NB4 (cell line): ENCODE measurements around the gene BCL2L1.

Experiments used
- DNase-seq: peaks from one replicate; pipeline ENCODE4 v3.0.0; 2010; ENCODE audit warnings: low read depth
- H3K4me3 ChIP-seq: one replicate; pipeline ENCODE4 v1.5.1; 2011; ENCODE audit warnings: mild to moderate bottlenecking, low read depth, low read length, moderate library complexity
- MYC ChIP-seq: IDR thresholded peaks from 2 replicates; pipeline ENCODE4 v1.6.1; 2011; ENCODE audit warnings: low read depth, low read length
- POLR2A ChIP-seq: IDR thresholded peaks from 2 replicates; pipeline ENCODE4 v1.6.1; 2011; ENCODE audit warnings: mild to moderate bottlenecking; ENCODE audit not compliant: insufficient read length; ENCODE audit errors: extremely low read depth
- TF ChIP-seq, protein P1 (sequence below): IDR thresholded peaks from 2 replicates; pipeline ENCODE4 v1.6.1; 2011; ENCODE audit warnings: low read depth, low read length
- TF ChIP-seq, protein P2 (sequence below): IDR thresholded peaks from one replicate; pipeline ENCODE4 v1.5.1; 2012; ENCODE audit warnings: low read depth, low read length

Gene BCL2L1

GRCh38 chr20:31723069-31723318 is 326 bp upstream of the BCL2L1 start:
- TF ChIP-seq, protein P1, sequence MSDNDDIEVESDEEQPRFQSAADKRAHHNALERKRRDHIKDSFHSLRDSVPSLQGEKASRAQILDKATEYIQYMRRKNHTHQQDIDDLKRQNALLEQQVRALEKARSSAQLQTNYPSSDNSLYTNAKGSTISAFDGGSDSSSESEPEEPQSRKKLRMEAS = no peak
- TF ChIP-seq MYC = no peak
- TF ChIP-seq, protein P2, sequence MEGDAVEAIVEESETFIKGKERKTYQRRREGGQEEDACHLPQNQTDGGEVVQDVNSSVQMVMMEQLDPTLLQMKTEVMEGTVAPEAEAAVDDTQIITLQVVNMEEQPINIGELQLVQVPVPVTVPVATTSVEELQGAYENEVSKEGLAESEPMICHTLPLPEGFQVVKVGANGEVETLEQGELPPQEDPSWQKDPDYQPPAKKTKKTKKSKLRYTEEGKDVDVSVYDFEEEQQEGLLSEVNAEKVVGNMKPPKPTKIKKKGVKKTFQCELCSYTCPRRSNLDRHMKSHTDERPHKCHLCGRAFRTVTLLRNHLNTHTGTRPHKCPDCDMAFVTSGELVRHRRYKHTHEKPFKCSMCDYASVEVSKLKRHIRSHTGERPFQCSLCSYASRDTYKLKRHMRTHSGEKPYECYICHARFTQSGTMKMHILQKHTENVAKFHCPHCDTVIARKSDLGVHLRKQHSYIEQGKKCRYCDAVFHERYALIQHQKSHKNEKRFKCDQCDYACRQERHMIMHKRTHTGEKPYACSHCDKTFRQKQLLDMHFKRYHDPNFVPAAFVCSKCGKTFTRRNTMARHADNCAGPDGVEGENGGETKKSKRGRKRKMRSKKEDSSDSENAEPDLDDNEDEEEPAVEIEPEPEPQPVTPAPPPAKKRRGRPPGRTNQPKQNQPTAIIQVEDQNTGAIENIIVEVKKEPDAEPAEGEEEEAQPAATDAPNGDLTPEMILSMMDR = no peak
- peak overlapping the region; percentile 67 for H3K4me3 ChIP-seq
- DNase-seq = no peak

DNA sequence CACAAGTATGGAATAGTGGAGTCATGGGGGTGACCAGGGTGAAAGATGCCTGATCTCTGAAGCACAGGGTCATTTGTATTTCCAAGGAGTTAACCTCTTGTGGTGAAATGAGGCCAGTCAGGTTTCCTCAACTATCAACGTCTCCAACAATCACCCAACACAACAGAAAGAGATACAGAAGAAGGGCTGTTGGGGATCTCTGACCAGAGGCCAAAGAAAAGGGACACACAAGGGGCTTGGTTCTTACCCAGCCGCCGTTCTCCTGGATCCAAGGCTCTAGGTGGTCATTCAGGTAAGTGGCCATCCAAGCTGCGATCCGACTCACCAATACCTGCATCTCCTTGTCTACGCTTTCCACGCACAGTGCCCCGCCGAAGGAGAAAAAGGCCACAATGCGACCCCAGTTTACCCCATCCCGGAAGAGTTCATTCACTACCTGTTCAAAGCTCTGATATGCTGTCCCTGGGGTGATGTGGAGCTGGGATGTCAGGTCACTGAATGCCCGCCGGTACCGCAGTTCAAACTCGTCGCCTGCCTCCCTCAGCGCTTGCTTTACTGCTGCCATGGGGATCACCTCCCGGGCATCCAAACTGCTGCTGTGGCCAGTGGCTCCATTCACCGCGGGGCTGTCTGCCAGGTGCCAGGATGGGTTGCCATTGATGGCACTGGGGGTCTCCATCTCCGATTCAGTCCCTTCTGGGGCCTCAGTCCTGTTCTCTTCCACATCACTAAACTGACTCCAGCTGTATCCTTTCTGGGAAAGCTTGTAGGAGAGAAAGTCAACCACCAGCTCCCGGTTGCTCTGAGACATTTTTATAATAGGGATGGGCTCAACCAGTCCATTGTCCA is 1.0 kb downstream of the BCL2L1 start:
- no peak for DNase-seq
- TF ChIP-seq POLR2A = no peak
- TF ChIP-seq, protein P2 = no peak
- TF ChIP-seq, protein P1 = no peak
- no peak for TF ChIP-seq MYC
- H3K4me3 ChIP-seq = no peak overlapping the region

DNA sequence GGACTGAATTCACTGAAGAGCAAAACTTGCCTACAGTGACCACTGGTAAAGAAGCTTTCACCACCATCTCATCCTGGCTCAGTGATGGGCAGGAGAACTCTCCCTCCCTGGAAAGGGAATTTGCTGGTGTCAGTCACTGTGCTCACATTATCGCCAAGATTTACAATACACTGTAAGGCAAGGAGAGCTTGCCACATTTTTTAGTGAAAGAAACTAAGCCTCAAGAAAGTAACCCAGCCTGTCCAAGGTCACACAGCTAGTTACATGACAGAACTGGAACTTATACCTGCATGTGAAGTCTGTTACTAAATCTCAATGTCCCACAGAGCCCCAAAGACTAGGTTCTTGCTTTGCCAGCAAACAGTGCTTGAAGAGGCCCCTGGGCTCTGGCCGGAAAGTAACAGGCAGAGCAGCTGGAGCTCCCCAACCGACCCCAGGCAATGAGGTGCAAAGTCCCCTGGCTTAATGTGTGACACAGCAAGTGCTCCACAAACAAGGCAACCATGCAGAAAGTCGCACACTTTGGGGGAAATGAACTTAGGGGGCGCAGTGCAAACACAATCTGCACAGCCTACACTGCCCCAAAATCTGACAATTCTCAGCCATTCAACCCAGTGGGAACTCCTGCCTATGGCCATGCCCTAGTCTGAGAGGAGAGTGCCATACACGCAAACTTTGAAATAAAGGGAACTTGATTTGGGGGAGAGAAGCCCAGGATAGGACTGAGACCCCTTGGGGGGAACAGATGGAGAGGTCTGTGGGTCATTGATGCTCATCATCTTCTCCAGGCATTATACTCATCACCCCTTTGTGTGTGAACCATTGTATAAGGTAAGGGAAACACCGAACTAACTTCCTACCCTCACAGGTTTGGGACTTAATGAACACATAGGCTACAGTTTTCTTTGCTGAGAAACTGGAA is 1.9 kb downstream of the BCL2L1 start:
- no peak overlapping the region for H3K4me3 ChIP-seq
- TF ChIP-seq POLR2A (no peak), MYC (no peak)
- TF ChIP-seq, protein P1 = no peak
- TF ChIP-seq, protein P2 = no peak
- no peak for DNase-seq

GRCh38 chr20:31719644-31720485 is 2.8 kb downstream of the BCL2L1 start:
- H3K4me3 ChIP-seq = no peak overlapping the region
- no peak for DNase-seq
- TF ChIP-seq, protein P2 = no peak
- TF ChIP-seq, protein P1 = no peak
- no peak for TF ChIP-seq POLR2A
- no peak for TF ChIP-seq MYC

DNA sequence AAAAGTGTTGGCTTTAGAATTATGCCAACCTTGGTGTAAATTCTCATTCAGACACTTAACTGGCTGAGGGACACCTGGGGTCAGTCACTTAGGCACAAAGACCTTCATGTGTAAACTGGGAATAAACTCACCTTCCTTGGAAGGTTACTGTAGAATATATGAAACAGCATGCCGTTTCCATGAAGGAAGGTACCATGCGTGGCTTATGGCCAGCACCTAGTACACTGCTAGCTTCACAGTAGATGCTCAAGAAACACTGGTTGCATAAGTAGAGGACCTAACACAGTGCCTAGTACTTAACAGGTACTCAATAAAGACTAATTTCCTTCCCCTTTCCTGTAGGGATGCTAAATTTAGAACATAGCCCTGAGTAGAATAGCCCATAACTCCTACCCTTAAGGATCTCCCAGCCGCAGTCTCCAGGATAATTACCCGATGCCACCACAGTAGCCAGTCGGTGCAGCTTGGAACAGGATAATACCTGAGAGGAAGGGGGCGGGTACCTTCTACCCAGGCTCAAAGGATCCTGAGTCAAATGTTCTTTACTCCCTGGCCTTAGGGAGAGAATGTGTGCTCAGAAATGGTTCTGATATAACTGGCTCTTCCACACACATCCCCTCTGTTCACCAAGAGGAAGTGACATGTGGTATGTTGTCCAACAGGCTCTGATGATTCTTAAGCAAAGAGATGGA is 3.6 kb downstream of the BCL2L1 start:
- TF ChIP-seq MYC = no peak
- TF ChIP-seq, protein P1 = no peak
- TF ChIP-seq, protein P2 = no peak

More for the DNA sequence above, 3.6 kb downstream of the BCL2L1 start:
- DNase-seq = no peak
- no peak overlapping the region for H3K4me3 ChIP-seq
